HL-60 (cell line): ENCODE measurements around the gene COL4A6.

Experiments used
- DNase-seq, 2 experiments: peaks; one replicate each; pipeline ENCODE4 v3.0.0-alpha.2; 2010 to 2020; ENCODE audit warnings: low read depth in 1 of 2, low spot score in 1 of 2
- H3K27ac ChIP-seq: fragments of 250-450 bp; sonication (Bioruptor Pico); replicated peaks from 2 replicates; pipeline ENCODE4 v1.5.1; 2020; ENCODE audit warnings: mild to moderate bottlenecking, moderate library complexity
- H3K27me3 ChIP-seq: fragments of 250-450 bp; sonication (Bioruptor Pico); 2 replicates; pipeline ENCODE4 v1.5.1; 2021; ENCODE audit warnings: mild to moderate bottlenecking, moderate library complexity; ENCODE audit not compliant: insufficient read depth, poor library complexity, severe bottlenecking
- H3K4me3 ChIP-seq: replicated peaks from 2 replicates; pipeline ENCODE4 v1.5.1; 2011; ENCODE audit warnings: mild to moderate bottlenecking, control low read depth, low read length; ENCODE audit not compliant: insufficient read depth
- GABPA ChIP-seq: IDR thresholded peaks from 2 replicates; pipeline ENCODE4 v1.6.1; 2012; ENCODE audit warnings: low read depth
- POLR2AphosphoS5 ChIP-seq: IDR thresholded peaks from 2 replicates; pipeline ENCODE4 v1.6.1; 2012; ENCODE audit warnings: low read depth
- SPI1 ChIP-seq: IDR thresholded peaks from 2 replicates; pipeline ENCODE4 v1.6.1; 2012; ENCODE audit warnings: low read depth, mild to moderate bottlenecking, borderline replicate concordance
- TF ChIP-seq, protein P1 (sequence below): IDR thresholded peaks from one replicate; pipeline ENCODE4 v1.5.1; 2011; ENCODE audit warnings: low read length, control low read depth, inconsistent platforms; ENCODE audit not compliant: insufficient read depth
- TF ChIP-seq, protein P2 (sequence below): IDR thresholded peaks from 2 replicates; pipeline ENCODE4 v1.6.1; 2012; ENCODE audit warnings: low read depth; ENCODE audit not compliant: insufficient replicate concordance

COL4A6 gene

DNA sequence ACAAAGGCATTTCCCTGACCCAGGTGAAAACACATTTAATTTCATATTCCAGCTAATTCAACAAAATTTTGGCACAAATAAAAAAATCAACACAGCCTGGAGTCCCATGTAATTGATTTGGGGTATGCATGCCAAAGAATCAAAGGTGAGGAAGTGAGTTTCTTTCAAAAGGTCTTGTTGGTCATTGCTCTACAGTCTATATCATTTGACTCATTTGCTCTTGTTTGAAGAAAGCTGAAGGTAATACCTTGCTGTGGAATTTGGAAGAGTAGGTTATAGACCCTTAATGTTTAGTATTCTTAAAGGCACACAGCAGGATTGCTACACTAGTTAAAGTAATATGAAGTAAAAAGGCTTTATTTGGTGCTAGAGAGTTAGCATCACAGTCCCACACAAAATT is 25.4 kb downstream of the COL4A6 start:
- no peak overlapping the region for H3K27ac ChIP-seq
- no peak for DNase-seq
- no peaks in the 10 kb centered on the region for H3K27me3 ChIP-seq
- H3K4me3 ChIP-seq: no peak overlapping the region
- TF ChIP-seq, protein P1, sequence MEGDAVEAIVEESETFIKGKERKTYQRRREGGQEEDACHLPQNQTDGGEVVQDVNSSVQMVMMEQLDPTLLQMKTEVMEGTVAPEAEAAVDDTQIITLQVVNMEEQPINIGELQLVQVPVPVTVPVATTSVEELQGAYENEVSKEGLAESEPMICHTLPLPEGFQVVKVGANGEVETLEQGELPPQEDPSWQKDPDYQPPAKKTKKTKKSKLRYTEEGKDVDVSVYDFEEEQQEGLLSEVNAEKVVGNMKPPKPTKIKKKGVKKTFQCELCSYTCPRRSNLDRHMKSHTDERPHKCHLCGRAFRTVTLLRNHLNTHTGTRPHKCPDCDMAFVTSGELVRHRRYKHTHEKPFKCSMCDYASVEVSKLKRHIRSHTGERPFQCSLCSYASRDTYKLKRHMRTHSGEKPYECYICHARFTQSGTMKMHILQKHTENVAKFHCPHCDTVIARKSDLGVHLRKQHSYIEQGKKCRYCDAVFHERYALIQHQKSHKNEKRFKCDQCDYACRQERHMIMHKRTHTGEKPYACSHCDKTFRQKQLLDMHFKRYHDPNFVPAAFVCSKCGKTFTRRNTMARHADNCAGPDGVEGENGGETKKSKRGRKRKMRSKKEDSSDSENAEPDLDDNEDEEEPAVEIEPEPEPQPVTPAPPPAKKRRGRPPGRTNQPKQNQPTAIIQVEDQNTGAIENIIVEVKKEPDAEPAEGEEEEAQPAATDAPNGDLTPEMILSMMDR: no peak
- TF ChIP-seq POLR2AphosphoS5 (no peak), SPI1 (no peak), GABPA (no peak)
- TF ChIP-seq, protein P2, sequence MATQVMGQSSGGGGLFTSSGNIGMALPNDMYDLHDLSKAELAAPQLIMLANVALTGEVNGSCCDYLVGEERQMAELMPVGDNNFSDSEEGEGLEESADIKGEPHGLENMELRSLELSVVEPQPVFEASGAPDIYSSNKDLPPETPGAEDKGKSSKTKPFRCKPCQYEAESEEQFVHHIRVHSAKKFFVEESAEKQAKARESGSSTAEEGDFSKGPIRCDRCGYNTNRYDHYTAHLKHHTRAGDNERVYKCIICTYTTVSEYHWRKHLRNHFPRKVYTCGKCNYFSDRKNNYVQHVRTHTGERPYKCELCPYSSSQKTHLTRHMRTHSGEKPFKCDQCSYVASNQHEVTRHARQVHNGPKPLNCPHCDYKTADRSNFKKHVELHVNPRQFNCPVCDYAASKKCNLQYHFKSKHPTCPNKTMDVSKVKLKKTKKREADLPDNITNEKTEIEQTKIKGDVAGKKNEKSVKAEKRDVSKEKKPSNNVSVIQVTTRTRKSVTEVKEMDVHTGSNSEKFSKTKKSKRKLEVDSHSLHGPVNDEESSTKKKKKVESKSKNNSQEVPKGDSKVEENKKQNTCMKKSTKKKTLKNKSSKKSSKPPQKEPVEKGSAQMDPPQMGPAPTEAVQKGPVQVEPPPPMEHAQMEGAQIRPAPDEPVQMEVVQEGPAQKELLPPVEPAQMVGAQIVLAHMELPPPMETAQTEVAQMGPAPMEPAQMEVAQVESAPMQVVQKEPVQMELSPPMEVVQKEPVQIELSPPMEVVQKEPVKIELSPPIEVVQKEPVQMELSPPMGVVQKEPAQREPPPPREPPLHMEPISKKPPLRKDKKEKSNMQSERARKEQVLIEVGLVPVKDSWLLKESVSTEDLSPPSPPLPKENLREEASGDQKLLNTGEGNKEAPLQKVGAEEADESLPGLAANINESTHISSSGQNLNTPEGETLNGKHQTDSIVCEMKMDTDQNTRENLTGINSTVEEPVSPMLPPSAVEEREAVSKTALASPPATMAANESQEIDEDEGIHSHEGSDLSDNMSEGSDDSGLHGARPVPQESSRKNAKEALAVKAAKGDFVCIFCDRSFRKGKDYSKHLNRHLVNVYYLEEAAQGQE: no peak

DNA sequence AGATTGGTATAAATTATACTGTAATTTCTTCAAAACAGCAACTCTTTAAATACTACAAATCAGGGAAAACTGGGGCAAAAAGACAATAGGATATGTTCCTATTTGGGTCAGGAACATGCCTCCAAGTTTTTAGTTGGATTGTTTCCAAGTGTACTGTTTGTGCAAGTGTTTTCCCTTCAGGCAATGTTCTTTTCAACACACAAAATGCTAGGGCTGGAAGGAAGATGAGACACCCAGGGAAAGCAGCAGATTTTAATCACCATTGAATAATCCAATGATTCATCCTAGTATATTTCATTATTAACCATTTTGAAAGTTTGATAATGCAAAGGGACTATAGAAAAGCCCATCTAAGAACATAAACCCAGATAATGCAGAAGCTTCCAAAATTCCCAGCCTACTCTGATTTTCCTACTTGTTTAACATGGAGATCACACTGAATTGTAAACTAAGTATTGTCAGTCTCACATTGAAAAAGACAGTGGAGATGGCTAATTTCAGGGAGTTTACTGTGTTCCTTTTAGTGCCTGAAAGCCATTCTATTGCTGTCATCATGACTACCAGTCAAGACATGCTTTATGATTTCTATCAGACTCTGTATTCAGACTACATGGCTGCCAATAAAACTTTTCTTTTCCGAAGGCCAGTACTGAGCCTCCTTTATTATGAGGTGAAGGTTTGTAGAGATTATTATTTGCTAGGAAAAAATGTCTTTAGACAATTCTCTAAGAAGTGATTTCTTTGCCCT is 38.6 kb downstream of the COL4A6 start:
- H3K27ac ChIP-seq: no peak overlapping the region
- no peak for TF ChIP-seq SPI1
- no peak for TF ChIP-seq POLR2AphosphoS5
- H3K4me3 ChIP-seq: no peak overlapping the region
- no peak for DNase-seq
- H3K27me3 ChIP-seq: no peaks in the 10 kb centered on the region

DNA sequence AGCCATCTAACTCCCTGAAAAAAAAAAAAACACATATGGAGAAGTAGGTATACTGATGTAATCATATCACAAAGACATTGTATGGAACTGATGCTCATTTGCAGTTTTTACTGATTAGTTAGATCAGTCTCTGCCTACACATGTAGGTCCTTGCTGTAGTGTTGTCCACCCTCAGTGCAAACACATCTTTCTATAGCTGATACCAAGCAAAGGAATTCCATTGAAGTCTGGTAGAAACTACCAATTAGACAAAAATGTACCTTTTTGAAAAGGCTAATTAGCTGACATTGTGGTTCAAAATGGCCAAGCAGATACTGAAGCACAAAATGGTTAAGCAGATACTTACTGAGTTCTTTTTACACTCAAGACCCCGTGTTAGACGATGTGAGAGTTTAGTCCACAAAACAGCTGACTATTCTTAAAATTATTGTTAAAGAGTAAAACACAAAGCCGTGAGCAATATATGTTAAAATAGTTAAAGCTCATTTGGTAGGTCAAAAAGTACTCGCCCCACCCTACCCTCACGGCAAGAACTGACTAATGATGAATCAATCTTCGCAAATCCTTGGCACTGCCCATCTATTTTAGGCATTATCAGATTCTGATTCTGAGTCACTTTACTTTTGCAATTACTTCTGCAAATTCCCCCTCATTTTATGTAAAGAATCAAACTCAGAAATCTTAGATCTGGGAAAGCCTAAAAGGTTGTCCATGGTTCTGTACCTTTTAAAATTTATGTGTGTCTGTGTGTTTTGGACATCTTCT is 40.4 kb downstream of the COL4A6 start:
- TF ChIP-seq, protein P2: no peak
- TF ChIP-seq POLR2AphosphoS5 (no peak), GABPA (no peak), SPI1 (no peak)
- TF ChIP-seq, protein P1: no peak
- Histone ChIP-seq H3K27me3 (no peaks in the 10 kb centered on the region), H3K27ac (no peak overlapping the region), H3K4me3 (no peak overlapping the region)
- DNase-seq: no peak

DNA sequence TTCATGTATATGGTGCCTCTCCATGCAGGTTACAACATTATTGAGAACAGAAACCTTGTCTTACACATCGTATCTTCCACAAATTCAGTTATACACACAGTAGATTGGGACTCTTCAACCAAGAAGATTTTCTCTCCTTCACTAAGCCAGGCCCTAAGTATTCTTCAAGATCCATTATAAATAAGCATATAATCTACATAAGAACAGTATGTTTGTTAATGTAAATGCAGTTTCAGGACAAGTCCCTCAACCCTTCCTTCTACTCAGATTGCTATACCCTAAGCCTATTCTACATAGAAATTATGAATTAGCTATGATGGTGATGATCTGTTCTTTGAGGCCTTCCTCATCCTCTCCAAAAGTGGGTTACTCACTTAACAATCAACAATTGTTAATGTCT is 41.2 kb downstream of the COL4A6 start:
- Histone ChIP-seq H3K4me3 (no peak overlapping the region), H3K27ac (no peak overlapping the region), H3K27me3 (no peaks in the 10 kb centered on the region)
- TF ChIP-seq, protein P1: no peak
- no peak for TF ChIP-seq POLR2AphosphoS5
- TF ChIP-seq, protein P2: no peak
- TF ChIP-seq SPI1: no peak
- no peak for TF ChIP-seq GABPA
- no peak for DNase-seq
